A549 (cell line): ENCODE measurements around the gene GRID1.

Source experiments
- BCL3 ChIP-seq: fragments of >200 bp; sonication (Bioruptor Twin); formaldehyde crosslinking; IDR thresholded peaks from 3 replicates; pipeline ENCODE4 v1.6.1; 2016
- CEBPB ChIP-seq, 2 experiments: fragments of >200 bp in 1 of 2; sonication (Bioruptor Twin) in 1 of 2; formaldehyde crosslinking in 1 of 2; IDR thresholded peaks; 2 replicates each; pipeline ENCODE4 v1.6.1; 2012 to 2016
- CTCF ChIP-seq: fragments of >200 bp; sonication (Bioruptor Twin); formaldehyde crosslinking; IDR thresholded peaks from 3 replicates; pipeline ENCODE4 v1.5.1; 2016
- EP300 ChIP-seq, 2 experiments: fragments of >200 bp; sonication (Bioruptor Twin); formaldehyde crosslinking; IDR thresholded peaks; 2 replicates in 1 of 2; 3 replicates in 1 of 2; pipeline ENCODE4 v1.6.1; 2016 to 2017
- MAX ChIP-seq: IDR thresholded peaks from 2 replicates; pipeline ENCODE4 v1.6.1; 2012
- POLR2A ChIP-seq: IDR thresholded peaks from 2 replicates; pipeline ENCODE4 v1.6.1; 2012; ENCODE audit warnings: mild to moderate bottlenecking, low read length
- USF2 ChIP-seq: fragments of 450-650 bp; IDR thresholded peaks from 2 replicates; pipeline ENCODE4 v1.6.1; 2014; ENCODE audit warnings: antibody characterized with exemption

- TF ChIP-seq CTCF, result no peak
- TF ChIP-seq BCL3, result no peak
- no peak for TF ChIP-seq CEBPB (IDR thresholded peaks at IDR 0.05)
- TF ChIP-seq USF2, result no peak
- TF ChIP-seq POLR2A, result no peak
- no peak for TF ChIP-seq MAX
- no peak for TF ChIP-seq EP300 (IDR thresholded peaks at IDR 0.05)
These were observed 440.5 kb downstream of the GRID1 start for GRCh38 chr10:85926136-85926535.
